ENCODE results near the gene CSKMT.

The CSKMT gene

GRCh38 chr11:62705413-62705812 is 40.3 kb downstream of the CSKMT start:
- no peak for DNase-seq

GRCh38 chr11:62705880-62706849 is 41.1 kb downstream of the CSKMT start:
- Histone ChIP-seq H2AK5ac (ENCODE audit: low read length, severe bottlenecking) (peak overlapping the region; percentile 6), H3K9ac (ENCODE audit: low read length) (peak overlapping the region; percentile 98), H3K36me3 (ENCODE audit: control insufficient read depth in 1 of 2, insufficient read depth in 2 of 2, low read depth in 1 of 2, low read length in 2 of 2) (peaks cover 36 to 37% of the 10 kb centered on the region in 2 experiments), H3K4me2 (ENCODE audit: low read length, poor library complexity, severe bottlenecking) (peak overlapping the region; percentile 93), H4K8ac (ENCODE audit: low read length) (peak overlapping the region; percentile 55), H3K23ac (ENCODE audit: low read length in 2 of 2) (peak overlapping the region in 1 of 2 experiments; percentile 2), H2BK120ac (ENCODE audit: low read depth, low read length) (no peak overlapping the region), H3K79me1 (replicated peaks; ENCODE audit: low read length, poor library complexity, severe bottlenecking) (peaks cover 18% of the 10 kb centered on the region), H2BK15ac (ENCODE audit: low read depth, poor library complexity, severe bottlenecking) (peak overlapping the region; percentile 60), H3K27ac (ENCODE audit: low read length, poor library complexity, severe bottlenecking) (peak overlapping the region; percentile 82), H3K4me1 (ENCODE audit: control insufficient read depth, insufficient read depth, low read depth, low read length) (peaks cover 33% of the 10 kb centered on the region), H3K27me3 (ENCODE audit: control insufficient read depth in 1 of 2, insufficient read depth in 1 of 2, low read length in 2 of 2) (no peaks in the 10 kb centered on the region), H2BK12ac (ENCODE audit: low read length in 2 of 2) (no peak overlapping the region), H3K4me3 (ENCODE audit: insufficient read depth in 1 of 2, low read depth in 1 of 2, low read length in 2 of 2) (peak overlapping the region; percentile 77 to 91), H3K14ac (ENCODE audit: low read length in 2 of 2) (peak overlapping the region in 1 of 2 experiments; percentile 5), H2AFZ (ENCODE audit: low read depth, low read length) (peak overlapping the region; percentile 21), H3K18ac (ENCODE audit: low read depth in 1 of 2, low read length in 2 of 2) (peak overlapping the region; percentile 56 to 79), H2BK5ac (ENCODE audit: low read depth, low read length, poor library complexity, severe bottlenecking) (no peak overlapping the region), H4K91ac (ENCODE audit: low read length) (no peak overlapping the region), H3K4ac (ENCODE audit: low read depth in 1 of 2, low read length in 2 of 2) (peak overlapping the region in 1 of 2 experiments; percentile 34), H3K9me3 (ENCODE audit: control insufficient read depth, low read length) (no peaks in the 10 kb centered on the region)
- peak; percentile 95 for DNase-seq
- 4% methylated on average over 73 of the region's 73 CpGs for WGBS

More at GRCh38 chr11:62705413-62705812, 40.3 kb downstream of the CSKMT start:
- peak overlapping the region; percentile 82 for H3K27ac ChIP-seq (ENCODE audit: low read length, poor library complexity, severe bottlenecking)
- H2BK12ac ChIP-seq (ENCODE audit: low read length in 2 of 2): peak overlapping the region in 1 of 2 experiments; percentile 1
- H4K8ac ChIP-seq (ENCODE audit: low read length): no peak overlapping the region
- H3K27me3 ChIP-seq (ENCODE audit: control insufficient read depth in 1 of 2, insufficient read depth in 1 of 2, low read length in 2 of 2): no peaks in the 10 kb centered on the region
- H2AK5ac ChIP-seq (ENCODE audit: low read length, severe bottlenecking): no peak overlapping the region
- H2BK15ac ChIP-seq (ENCODE audit: low read depth, poor library complexity, severe bottlenecking): no peak overlapping the region
- no peaks in the 10 kb centered on the region for H3K9me3 ChIP-seq (ENCODE audit: control insufficient read depth, low read length)
- H3K36me3 ChIP-seq (ENCODE audit: control insufficient read depth in 1 of 2, insufficient read depth in 2 of 2, low read depth in 1 of 2, low read length in 2 of 2): peaks cover 35 to 36% of the 10 kb centered on the region in 2 experiments
- H3K79me1 ChIP-seq (replicated peaks; ENCODE audit: low read length, poor library complexity, severe bottlenecking): peaks cover 18% of the 10 kb centered on the region
- H2AFZ ChIP-seq (ENCODE audit: low read depth, low read length): no peak overlapping the region
- H3K18ac ChIP-seq (ENCODE audit: low read depth in 1 of 2, low read length in 2 of 2): peak overlapping the region in 1 of 2 experiments; percentile 19
- H2BK5ac ChIP-seq (ENCODE audit: low read depth, low read length, poor library complexity, severe bottlenecking): no peak overlapping the region
- WGBS: 78% methylated on average over 7 of the region's 7 CpGs
- H3K4me3 ChIP-seq (ENCODE audit: insufficient read depth in 1 of 2, low read depth in 1 of 2, low read length in 2 of 2): peak overlapping the region in 1 of 2 experiments; percentile 91
- H4K91ac ChIP-seq (ENCODE audit: low read length): peak overlapping the region; percentile 81
- peak overlapping the region in 1 of 2 experiments; percentile 63 for H3K23ac ChIP-seq (ENCODE audit: low read length in 2 of 2)
- H3K9ac ChIP-seq (ENCODE audit: low read length): peak overlapping the region; percentile 98
- H3K4me1 ChIP-seq (ENCODE audit: control insufficient read depth, insufficient read depth, low read depth, low read length): peaks cover 33% of the 10 kb centered on the region
- H3K4ac ChIP-seq (ENCODE audit: low read depth in 1 of 2, low read length in 2 of 2): no peak overlapping the region
- peak overlapping the region; percentile 68 for H3K4me2 ChIP-seq (ENCODE audit: low read length, poor library complexity, severe bottlenecking)
- H3K14ac ChIP-seq (ENCODE audit: low read length in 2 of 2): peak overlapping the region in 1 of 2 experiments; percentile 8
- H2BK120ac ChIP-seq (ENCODE audit: low read depth, low read length): no peak overlapping the region

- Histone ChIP-seq H2BK15ac (ENCODE audit: low read depth, poor library complexity, severe bottlenecking) (no peak overlapping the region), H3K18ac (ENCODE audit: low read depth in 1 of 2, low read length in 2 of 2) (peak overlapping the region; percentile 56 to 62), H4K8ac (ENCODE audit: low read length) (peak overlapping the region; percentile 35), H3K27me3 (ENCODE audit: control insufficient read depth in 1 of 2, insufficient read depth in 1 of 2, low read length in 2 of 2) (no peaks in the 10 kb centered on the region), H3K4me3 (ENCODE audit: insufficient read depth in 1 of 2, low read depth in 1 of 2, low read length in 2 of 2) (peak overlapping the region in 1 of 2 experiments; percentile 91), H2BK5ac (ENCODE audit: low read depth, low read length, poor library complexity, severe bottlenecking) (no peak overlapping the region), H2AFZ (ENCODE audit: low read depth, low read length) (no peak overlapping the region), H3K36me3 (ENCODE audit: control insufficient read depth in 1 of 2, insufficient read depth in 2 of 2, low read depth in 1 of 2, low read length in 2 of 2) (peaks cover 35 to 37% of the 10 kb centered on the region in 2 experiments), H3K27ac (ENCODE audit: low read length, poor library complexity, severe bottlenecking) (peak overlapping the region; percentile 68), H3K9ac (ENCODE audit: low read length) (peak overlapping the region; percentile 79), H3K4me2 (ENCODE audit: low read length, poor library complexity, severe bottlenecking) (peak overlapping the region; percentile 93), H2BK12ac (ENCODE audit: low read length in 2 of 2) (no peak overlapping the region), H3K14ac (ENCODE audit: low read length in 2 of 2) (peak overlapping the region in 1 of 2 experiments; percentile 5), H3K23ac (ENCODE audit: low read length in 2 of 2) (no peak overlapping the region), H2AK5ac (ENCODE audit: low read length, severe bottlenecking) (peak overlapping the region; percentile 6), H3K4ac (ENCODE audit: low read depth in 1 of 2, low read length in 2 of 2) (peak overlapping the region in 1 of 2 experiments; percentile 34), H4K91ac (ENCODE audit: low read length) (no peak overlapping the region), H3K4me1 (ENCODE audit: control insufficient read depth, insufficient read depth, low read depth, low read length) (peaks cover 33% of the 10 kb centered on the region), H2BK120ac (ENCODE audit: low read depth, low read length) (no peak overlapping the region), H3K79me1 (replicated peaks; ENCODE audit: low read length, poor library complexity, severe bottlenecking) (peaks cover 18% of the 10 kb centered on the region), H3K9me3 (ENCODE audit: control insufficient read depth, low read length) (no peaks in the 10 kb centered on the region)
- WGBS: 57% methylated on average over 8 of the region's 8 CpGs
- DNase-seq: no peak
Measured at GRCh38 chr11:62706850-62707247, 41.7 kb downstream of the CSKMT start.

Data from mesenchymal stem cell (in vitro differentiated cells and primary cell).